ENCODE data around the gene SIRT5. TPM values are rescaled to one million over a fixed set of nuclear protein-coding genes. Genes with fewer than 3 reads are reported as not detected.

Gene SIRT5
- total RNA-seq, 2 donors from 2014 or later = 12.1 to 19.0 TPM

DNA sequence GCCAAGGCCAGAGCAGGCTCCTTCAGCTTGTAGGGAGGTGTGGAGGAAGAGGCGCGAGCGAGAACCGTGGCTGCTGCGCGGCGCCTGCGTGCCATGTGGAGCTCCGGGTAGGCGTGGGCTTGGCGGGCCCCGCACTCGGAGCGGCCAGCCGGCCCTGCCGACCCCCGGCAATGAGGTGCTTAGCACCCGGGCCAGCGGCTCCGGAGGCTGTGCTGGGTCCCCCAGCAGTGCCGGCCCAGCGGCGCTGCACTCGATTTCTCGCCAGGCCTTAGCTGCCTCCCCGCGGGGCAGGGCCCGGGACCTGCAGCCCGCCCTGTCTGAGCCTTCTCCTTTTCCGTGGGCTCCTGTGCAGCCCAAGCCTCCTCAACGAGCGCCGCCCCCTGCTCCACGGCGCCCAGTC lies 32.9 kb upstream of the SIRT5 start:
- Mint-ChIP-seq H3K4me3 (no peak overlapping the region), H3K36me3 (ENCODE audit: low read depth) (no peaks in the 10 kb centered on the region), H3K27me3 (ENCODE audit: insufficient read depth) (peaks cover 2% of the 10 kb centered on the region), H3K9me3 (peaks cover 8% of the 10 kb centered on the region), H3K27ac (no peak overlapping the region), H3K4me1 (peaks cover 3% of the 10 kb centered on the region)
- no peak for DNase-seq
- Histone ChIP-seq H3K9ac (ENCODE audit: extremely low read depth, low read length, poor library complexity, severe bottlenecking) (no peak overlapping the region), H3K36me3 (ENCODE audit: control insufficient read depth, insufficient read depth, low read length) (no peaks in the 10 kb centered on the region), H3K27ac (ENCODE audit: low read depth, low read length) (no peak overlapping the region), H3K9me3 (ENCODE audit: control insufficient read depth, low read length) (no peaks in the 10 kb centered on the region), H3K4me1 (ENCODE audit: control insufficient read depth, insufficient read depth, low read length) (no peaks in the 10 kb centered on the region), H3K27me3 (ENCODE audit: control insufficient read depth, insufficient read depth, low read length, poor library complexity, severe bottlenecking) (peaks cover 5% of the 10 kb centered on the region), H3K4me3 (ENCODE audit: low read length) (no peak overlapping the region)
- TF ChIP-seq, protein P1, sequence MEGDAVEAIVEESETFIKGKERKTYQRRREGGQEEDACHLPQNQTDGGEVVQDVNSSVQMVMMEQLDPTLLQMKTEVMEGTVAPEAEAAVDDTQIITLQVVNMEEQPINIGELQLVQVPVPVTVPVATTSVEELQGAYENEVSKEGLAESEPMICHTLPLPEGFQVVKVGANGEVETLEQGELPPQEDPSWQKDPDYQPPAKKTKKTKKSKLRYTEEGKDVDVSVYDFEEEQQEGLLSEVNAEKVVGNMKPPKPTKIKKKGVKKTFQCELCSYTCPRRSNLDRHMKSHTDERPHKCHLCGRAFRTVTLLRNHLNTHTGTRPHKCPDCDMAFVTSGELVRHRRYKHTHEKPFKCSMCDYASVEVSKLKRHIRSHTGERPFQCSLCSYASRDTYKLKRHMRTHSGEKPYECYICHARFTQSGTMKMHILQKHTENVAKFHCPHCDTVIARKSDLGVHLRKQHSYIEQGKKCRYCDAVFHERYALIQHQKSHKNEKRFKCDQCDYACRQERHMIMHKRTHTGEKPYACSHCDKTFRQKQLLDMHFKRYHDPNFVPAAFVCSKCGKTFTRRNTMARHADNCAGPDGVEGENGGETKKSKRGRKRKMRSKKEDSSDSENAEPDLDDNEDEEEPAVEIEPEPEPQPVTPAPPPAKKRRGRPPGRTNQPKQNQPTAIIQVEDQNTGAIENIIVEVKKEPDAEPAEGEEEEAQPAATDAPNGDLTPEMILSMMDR (conservative IDR thresholded peaks at IDR 0.05) = no peak
- WGBS, 2 experiments (ENCODE audit: insufficient coverage in 1 of 2, insufficient read length in 1 of 2) = 94 to 97% methylated on average over 16 to 35 of the region's 35 CpGs

GRCh38 chr6:13544454-13545186 lies 29.8 kb upstream of the SIRT5 start:
- no peak overlapping the region for H3K27ac Mint-ChIP-seq
- no peaks in the 10 kb centered on the region for H3K27me3 ChIP-seq (ENCODE audit: control insufficient read depth, insufficient read depth, low read length, poor library complexity, severe bottlenecking)

DNA sequence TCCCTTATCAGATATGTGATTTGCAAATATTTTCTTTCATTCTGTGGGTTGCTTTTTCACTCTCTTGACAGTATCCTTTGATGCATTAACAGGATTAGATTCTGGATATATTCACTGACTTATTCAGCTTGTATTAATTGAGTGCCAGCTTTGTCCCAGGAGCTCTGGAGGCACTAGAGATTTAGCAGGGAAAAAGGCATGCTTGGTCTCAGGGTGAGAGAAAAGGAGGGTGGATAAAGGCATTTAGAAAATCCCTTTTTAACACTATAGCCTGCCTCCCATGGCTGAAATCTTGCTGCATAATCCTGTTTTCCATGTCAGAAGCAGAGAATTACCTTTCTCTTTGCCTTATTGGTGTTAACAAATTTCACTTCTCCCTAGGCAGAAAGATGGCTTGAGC lies 28.5 kb upstream of the SIRT5 start:
- Mint-ChIP-seq H3K4me1 (peaks cover 12% of the 10 kb centered on the region), H3K9me3 (peaks cover 6% of the 10 kb centered on the region), H3K4me3 (no peak overlapping the region), H3K27me3 (ENCODE audit: insufficient read depth) (peaks cover 2% of the 10 kb centered on the region), H3K36me3 (ENCODE audit: low read depth) (no peaks in the 10 kb centered on the region), H3K27ac (no peak overlapping the region)
- no peaks in the 10 kb centered on the region for H3K27me3 ChIP-seq (ENCODE audit: control insufficient read depth, insufficient read depth, low read length, poor library complexity, severe bottlenecking)
- H3K36me3 ChIP-seq (ENCODE audit: control insufficient read depth, insufficient read depth, low read length) = no peaks in the 10 kb centered on the region
- TF ChIP-seq, protein P1 (conservative IDR thresholded peaks at IDR 0.05) = no peak
- H3K4me3 ChIP-seq (ENCODE audit: low read length) = no peak overlapping the region
- H3K27ac ChIP-seq (ENCODE audit: low read depth, low read length) = no peak overlapping the region
- no peak overlapping the region for H3K9ac ChIP-seq (ENCODE audit: extremely low read depth, low read length, poor library complexity, severe bottlenecking)
- H3K9me3 ChIP-seq (ENCODE audit: control insufficient read depth, low read length) = no peaks in the 10 kb centered on the region
- DNase-seq = no peak
- no peaks in the 10 kb centered on the region for H3K4me1 ChIP-seq (ENCODE audit: control insufficient read depth, insufficient read depth, low read length)

More at GRCh38 chr6:13544454-13545186, 29.8 kb upstream of the SIRT5 start:
- peak; percentile 74 for DNase-seq
- TF ChIP-seq, protein P1 (conservative IDR thresholded peaks at IDR 0.05) = no peak
- Histone ChIP-seq H3K9ac (ENCODE audit: extremely low read depth, low read length, poor library complexity, severe bottlenecking) (no peak overlapping the region), H3K27ac (ENCODE audit: low read depth, low read length) (no peak overlapping the region), H3K9me3 (ENCODE audit: control insufficient read depth, low read length) (no peaks in the 10 kb centered on the region), H3K4me3 (ENCODE audit: low read length) (no peak overlapping the region), H3K4me1 (ENCODE audit: control insufficient read depth, insufficient read depth, low read length) (no peaks in the 10 kb centered on the region), H3K36me3 (ENCODE audit: control insufficient read depth, insufficient read depth, low read length) (no peaks in the 10 kb centered on the region)
- Mint-ChIP-seq H3K27me3 (ENCODE audit: insufficient read depth) (peaks cover 2% of the 10 kb centered on the region), H3K9me3 (peaks cover 8% of the 10 kb centered on the region), H3K36me3 (ENCODE audit: low read depth) (no peaks in the 10 kb centered on the region), H3K4me1 (peaks cover 12% of the 10 kb centered on the region), H3K4me3 (no peak overlapping the region)
- 83 to 84% methylated on average over 8 to 11 of the region's 11 CpGs for WGBS, 2 experiments (ENCODE audit: insufficient coverage in 1 of 2, insufficient read length in 1 of 2)
